ENCODE measurements around the gene MAPK8.

GRCh38 chr10:48357631-48358030 lies 51.2 kb downstream of the MAPK8 start:
- TF ChIP-seq POLR2A (IDR thresholded peaks at IDR 0.05) (no peak), CTCF (IDR thresholded peaks at IDR 0.05) (no peak)
